ENCODE data around the gene NID1.

DNA sequence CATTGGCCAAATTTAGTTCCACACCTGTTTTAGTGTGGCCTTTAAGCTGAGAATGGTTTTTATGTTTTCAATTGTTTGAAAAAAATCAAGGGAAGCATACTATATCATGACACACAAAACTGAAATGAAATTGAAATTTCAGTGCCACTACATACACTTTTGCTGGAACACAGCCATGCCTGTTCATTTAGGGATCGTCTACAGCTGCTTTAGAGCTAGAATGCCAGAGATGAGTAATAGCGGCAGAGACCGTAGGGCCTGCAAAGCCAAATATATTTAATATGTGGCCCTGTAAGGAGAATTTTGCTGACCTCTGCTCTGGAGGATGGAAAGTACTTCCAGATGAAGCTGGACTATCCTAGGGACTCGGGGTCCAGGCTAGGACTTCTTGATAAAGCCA, 135.7 kb downstream of the NID1 start:
- TF ChIP-seq, protein P1, sequence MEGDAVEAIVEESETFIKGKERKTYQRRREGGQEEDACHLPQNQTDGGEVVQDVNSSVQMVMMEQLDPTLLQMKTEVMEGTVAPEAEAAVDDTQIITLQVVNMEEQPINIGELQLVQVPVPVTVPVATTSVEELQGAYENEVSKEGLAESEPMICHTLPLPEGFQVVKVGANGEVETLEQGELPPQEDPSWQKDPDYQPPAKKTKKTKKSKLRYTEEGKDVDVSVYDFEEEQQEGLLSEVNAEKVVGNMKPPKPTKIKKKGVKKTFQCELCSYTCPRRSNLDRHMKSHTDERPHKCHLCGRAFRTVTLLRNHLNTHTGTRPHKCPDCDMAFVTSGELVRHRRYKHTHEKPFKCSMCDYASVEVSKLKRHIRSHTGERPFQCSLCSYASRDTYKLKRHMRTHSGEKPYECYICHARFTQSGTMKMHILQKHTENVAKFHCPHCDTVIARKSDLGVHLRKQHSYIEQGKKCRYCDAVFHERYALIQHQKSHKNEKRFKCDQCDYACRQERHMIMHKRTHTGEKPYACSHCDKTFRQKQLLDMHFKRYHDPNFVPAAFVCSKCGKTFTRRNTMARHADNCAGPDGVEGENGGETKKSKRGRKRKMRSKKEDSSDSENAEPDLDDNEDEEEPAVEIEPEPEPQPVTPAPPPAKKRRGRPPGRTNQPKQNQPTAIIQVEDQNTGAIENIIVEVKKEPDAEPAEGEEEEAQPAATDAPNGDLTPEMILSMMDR (IDR thresholded peaks at IDR 0.05) = no peak
- TF ChIP-seq POLR2A (IDR thresholded peaks at IDR 0.05) = no peak
